WERI-Rb-1 (cell line): ENCODE data around the gene ERVH48-1.
A peak's percentile ranks its signal among the peaks of the same experiment; 100 is the strongest.

Source experiments
- DNase-seq: peaks from one replicate; pipeline ENCODE4 v3.0.0-alpha.2; 2020
- H3K27ac ChIP-seq: fragments of 250-450 bp; sonication (Bioruptor Pico); 2 replicates; pipeline ENCODE4 v1.5.1; 2020; ENCODE audit warnings: mild to moderate bottlenecking, moderate library complexity
- H3K27me3 ChIP-seq: fragments of 250-450 bp; sonication (Bioruptor Pico); 2 replicates; pipeline ENCODE4 v1.5.1; 2021; ENCODE audit warnings: mild to moderate bottlenecking, low read depth, moderate library complexity; ENCODE audit not compliant: insufficient read depth, severe bottlenecking
- H3K36me3 ChIP-seq: fragments of 250-450 bp; sonication (Bioruptor Pico); 2 replicates; pipeline ENCODE4 v1.5.1; 2020; ENCODE audit warnings: mild to moderate bottlenecking, moderate library complexity
- H3K4me3 ChIP-seq: 2 replicates; pipeline ENCODE4 v1.5.1; 2011; ENCODE audit warnings: low read depth, mild to moderate bottlenecking, control low read depth, low read length
- H3K9me3 ChIP-seq: fragments of 250-450 bp; sonication (Bioruptor Pico); 2 replicates; pipeline ENCODE4 v1.5.1; 2021; ENCODE audit warnings: mild to moderate bottlenecking, moderate library complexity; ENCODE audit not compliant: severe bottlenecking
- TF ChIP-seq, protein P1 (sequence below): IDR thresholded peaks from 2 replicates; pipeline ENCODE4 v1.5.1; 2011; ENCODE audit warnings: low read depth, mild to moderate bottlenecking, control low read depth, inconsistent platforms, low read length

ERVH48-1 gene

DNA sequence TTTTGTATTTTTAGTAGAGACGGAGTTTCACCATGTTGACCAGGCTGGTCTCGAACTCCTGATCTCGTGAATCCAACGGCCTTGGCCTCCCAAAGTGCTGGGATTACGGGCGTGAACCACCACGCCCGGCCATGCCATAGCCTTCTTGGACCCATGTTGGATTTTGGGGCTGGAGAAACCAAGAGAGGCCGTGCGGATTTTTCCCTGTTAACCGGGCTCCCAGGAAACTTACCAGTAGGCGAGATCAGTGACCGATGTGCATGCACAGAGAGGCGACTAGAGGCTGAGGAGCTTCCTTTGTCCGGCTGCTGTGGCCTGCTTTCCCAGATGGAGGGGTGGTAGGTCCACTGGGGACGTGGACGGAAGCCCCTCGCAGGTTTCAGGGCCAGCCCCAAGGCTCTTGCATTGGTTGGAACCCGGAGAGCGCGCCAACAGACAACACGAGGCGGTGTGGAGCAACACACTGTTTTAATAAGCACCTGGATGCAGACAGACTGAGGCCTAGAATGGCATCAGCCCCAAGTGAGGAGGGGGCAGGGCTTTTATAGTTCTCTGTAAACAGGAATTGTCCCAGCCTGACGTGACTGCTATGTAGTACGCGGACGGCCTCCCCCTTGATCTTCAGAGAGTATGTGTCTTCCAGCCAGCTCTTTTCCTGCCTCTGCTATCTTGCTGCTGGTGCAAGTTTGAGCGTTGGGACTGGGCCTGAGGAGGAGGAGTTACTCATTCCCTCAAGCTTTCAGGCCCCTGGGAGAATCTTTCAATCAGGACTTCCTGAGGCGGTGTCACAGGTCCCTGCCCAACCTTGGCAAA is at the start of gene ERVH48-1:
Gene ERVH48-1 (minus strand): TSS at position 517 of the 813 bp plus-strand sequence. CDS start 6,624 bp downstream, outside the sequence.
- TF ChIP-seq, protein P1, sequence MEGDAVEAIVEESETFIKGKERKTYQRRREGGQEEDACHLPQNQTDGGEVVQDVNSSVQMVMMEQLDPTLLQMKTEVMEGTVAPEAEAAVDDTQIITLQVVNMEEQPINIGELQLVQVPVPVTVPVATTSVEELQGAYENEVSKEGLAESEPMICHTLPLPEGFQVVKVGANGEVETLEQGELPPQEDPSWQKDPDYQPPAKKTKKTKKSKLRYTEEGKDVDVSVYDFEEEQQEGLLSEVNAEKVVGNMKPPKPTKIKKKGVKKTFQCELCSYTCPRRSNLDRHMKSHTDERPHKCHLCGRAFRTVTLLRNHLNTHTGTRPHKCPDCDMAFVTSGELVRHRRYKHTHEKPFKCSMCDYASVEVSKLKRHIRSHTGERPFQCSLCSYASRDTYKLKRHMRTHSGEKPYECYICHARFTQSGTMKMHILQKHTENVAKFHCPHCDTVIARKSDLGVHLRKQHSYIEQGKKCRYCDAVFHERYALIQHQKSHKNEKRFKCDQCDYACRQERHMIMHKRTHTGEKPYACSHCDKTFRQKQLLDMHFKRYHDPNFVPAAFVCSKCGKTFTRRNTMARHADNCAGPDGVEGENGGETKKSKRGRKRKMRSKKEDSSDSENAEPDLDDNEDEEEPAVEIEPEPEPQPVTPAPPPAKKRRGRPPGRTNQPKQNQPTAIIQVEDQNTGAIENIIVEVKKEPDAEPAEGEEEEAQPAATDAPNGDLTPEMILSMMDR: no peak
- H3K9me3 ChIP-seq: peaks cover 3% of the 10 kb centered on the region
- H3K36me3 ChIP-seq: no peaks in the 10 kb centered on the region
- no peak within 1 kb of the TSS for H3K4me3 ChIP-seq
- no peaks in the 10 kb centered on the region for H3K27me3 ChIP-seq
- H3K27ac ChIP-seq: peak within 1 kb of the TSS; percentile 76
- DNase-seq: no peak

DNA sequence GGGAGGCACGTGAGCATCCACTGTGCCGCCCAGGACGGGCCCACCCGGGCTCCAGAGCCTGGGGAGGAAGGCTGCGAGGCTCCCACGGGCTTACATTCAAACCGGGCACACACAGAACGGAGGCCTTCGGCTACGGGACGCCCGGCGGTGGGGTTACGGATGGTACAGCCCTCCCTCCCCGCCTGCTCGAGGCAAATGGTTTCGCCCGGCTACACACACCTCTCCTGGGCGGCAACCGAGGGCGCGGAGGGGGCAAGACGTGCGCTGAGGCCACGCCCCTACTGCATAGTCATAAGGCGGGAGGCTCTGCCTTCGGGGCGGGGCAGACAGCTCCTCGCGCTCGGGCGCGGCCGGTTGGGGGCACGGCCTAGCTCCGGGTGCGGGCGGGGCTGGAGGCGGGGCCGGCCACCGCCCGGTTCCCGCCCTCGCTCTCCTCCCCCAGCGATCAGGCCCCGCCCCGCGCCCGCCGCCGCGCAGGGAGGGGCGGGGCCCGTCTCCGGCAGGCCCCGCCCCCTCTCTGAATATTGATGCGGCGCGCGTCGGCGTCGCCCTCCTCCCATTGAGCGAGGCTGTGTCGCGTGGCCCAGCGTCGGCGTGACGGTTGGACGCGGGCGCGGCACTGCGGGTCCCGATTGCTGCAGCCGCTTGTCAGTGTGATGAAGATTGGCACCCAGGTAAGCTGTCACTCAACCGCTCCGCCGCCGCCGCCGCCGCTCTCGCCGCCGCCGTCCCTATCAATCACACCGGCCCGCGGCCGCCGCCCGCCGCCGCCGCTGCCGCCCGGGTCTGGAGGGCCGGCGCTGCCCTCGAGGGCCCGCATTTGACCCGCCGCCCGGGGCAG is 48.8 kb upstream of the ERVH48-1 start, which contains the start of gene PKNOX1:
Gene PKNOX1 (plus strand): TSS at position 572 of the 841 bp plus-strand sequence. CDS start 29,820 bp downstream, outside the sequence.
- no peaks in the 10 kb centered on the region for H3K27me3 ChIP-seq
- peak within 1 kb of the TSS; percentile 82 for H3K4me3 ChIP-seq
- peak within 1 kb of the TSS; percentile 98 for H3K27ac ChIP-seq
- H3K36me3 ChIP-seq: peaks cover 17% of the 10 kb centered on the region
- TF ChIP-seq, protein P1: no peak
- DNase-seq: peak; percentile 100
- no peaks in the 10 kb centered on the region for H3K9me3 ChIP-seq

DNA sequence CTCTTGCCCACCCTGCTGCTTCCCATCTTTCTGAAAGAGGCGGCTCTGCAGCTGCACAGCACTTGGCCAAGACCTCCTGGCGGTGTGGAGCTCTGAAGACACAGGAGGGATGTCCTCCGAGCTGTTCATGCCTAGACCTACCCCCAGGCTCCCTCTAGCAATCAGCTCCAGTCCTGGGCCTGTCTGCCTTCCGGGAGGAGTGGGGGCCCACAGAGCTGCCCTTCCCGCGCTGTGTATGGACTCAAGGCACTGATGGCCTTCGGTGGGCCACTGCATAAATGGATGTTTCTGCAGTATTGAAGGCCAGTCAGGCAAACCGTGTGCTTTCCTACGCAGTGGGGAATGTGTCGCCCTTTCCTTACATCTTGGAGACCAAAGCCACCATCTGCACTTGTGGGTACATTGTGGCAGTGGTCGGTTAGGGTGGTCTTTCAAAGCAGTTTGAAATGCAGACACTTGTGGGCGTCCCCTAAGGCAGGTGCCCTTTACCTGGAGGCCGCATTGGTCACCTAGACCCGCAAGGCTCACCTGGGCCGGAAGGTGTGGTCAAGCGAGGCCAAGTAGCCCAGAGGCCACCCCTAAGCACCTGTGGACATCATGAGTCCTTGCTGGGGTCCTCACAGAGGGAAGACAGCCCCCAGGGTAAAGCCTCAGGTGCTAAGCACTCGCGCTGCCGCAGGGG is 48.0 kb upstream of the ERVH48-1 start:
- Histone ChIP-seq H3K27me3 (no peaks in the 10 kb centered on the region), H3K9me3 (no peaks in the 10 kb centered on the region), H3K27ac (peak overlapping the region; percentile 94), H3K4me3 (peak overlapping the region; percentile 48), H3K36me3 (peaks cover 17% of the 10 kb centered on the region)
- no peak for DNase-seq
- TF ChIP-seq, protein P1: no peak

DNA sequence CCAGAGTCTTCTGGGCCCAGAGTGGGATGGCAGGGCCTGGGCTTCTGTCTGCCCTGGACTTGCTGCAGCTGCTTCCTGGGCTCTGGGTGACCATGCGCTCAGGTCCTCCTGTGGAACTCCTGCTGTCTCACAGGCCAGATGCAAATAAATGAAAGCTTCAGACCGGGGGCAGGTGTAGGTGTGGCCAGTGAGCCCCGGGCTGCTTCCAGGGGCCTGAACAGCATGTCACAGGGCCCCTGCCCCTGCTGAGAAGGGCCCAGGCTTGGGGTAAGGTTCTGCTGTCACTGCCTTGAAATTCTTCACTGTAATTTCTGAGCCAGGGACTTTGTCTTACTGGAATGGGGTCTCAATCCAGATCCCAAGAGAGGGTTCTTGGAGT is 46.5 kb upstream of the ERVH48-1 start:
- Histone ChIP-seq H3K27me3 (no peaks in the 10 kb centered on the region), H3K9me3 (no peaks in the 10 kb centered on the region), H3K27ac (no peak overlapping the region), H3K36me3 (peaks cover 17% of the 10 kb centered on the region), H3K4me3 (no peak overlapping the region)
- TF ChIP-seq, protein P1: no peak
- no peak for DNase-seq

DNA sequence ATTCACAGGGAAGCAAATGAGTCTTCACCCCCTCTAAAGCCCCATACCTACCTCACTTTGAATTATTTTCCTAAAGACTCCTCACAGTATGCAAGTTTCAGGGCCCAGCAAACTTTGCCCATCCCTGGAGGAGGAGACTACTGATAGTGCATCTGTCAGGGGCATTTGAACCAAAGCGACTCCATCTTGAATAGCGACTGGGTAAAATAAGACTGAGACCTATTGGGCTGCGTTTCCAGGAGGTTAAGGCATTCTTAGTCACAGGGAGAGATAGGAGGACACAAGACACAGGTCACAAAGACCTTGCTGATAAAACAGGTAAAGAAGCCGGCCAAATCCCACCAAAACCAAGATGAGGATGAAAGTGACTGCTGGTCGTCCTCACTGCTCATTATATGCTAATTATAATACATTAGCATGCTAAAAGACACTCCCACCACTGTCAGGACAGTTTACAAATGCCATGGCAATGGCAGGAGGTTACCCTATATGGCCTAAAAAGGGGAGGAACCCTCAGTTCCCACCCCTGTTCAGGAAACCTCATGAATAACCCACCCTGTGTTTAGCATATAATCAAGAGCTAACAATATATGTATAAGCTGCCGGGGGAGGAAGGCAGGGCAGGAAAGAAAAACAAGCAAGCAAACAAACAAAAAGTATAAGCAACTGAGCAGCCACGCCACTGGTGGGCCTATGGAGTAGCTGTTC is 45.7 kb upstream of the ERVH48-1 start:
- TF ChIP-seq, protein P1: no peak
- peaks cover 10% of the 10 kb centered on the region for H3K36me3 ChIP-seq
- H3K27me3 ChIP-seq: no peaks in the 10 kb centered on the region
- H3K27ac ChIP-seq: no peak overlapping the region
- no peaks in the 10 kb centered on the region for H3K9me3 ChIP-seq
- H3K4me3 ChIP-seq: no peak overlapping the region
- DNase-seq: no peak
